Erythroblast (primary cell): ENCODE data around the gene FTMT.

Source experiments
- GATA1 ChIP-seq: IDR thresholded peaks from 2 replicates; pipeline ENCODE4 v1.6.1; 2011; ENCODE audit warnings: low read depth, mild to moderate bottlenecking, control low read depth, low read length, moderate library complexity
- POLR2A ChIP-seq: IDR thresholded peaks from 2 replicates; pipeline ENCODE4 v1.6.1; 2011; ENCODE audit warnings: mild to moderate bottlenecking, low read length

GRCh38 chr5:121862801-121863200 lies 11.1 kb downstream of the FTMT start:
- TF ChIP-seq POLR2A, result no peak
- TF ChIP-seq GATA1, result no peak
